DOHH2 (cell line): ENCODE results near the gene DNAJC2.

ENCODE experiments used
- H3F3A ChIP-seq: fragments of 200-600 bp; sonication (generic), shearing (Covaris generic); 2 replicates; pipeline ENCODE4 v1.6.0; 2016; ENCODE audit warnings: antibody characterized with exemption, mild to moderate bottlenecking; ENCODE audit not compliant: control insufficient read depth, insufficient read depth
- H3K27ac ChIP-seq: fragments of 200-600 bp; sonication (generic); 2 replicates; pipeline ENCODE4 v1.5.1; 2014; ENCODE audit warnings: low read depth, mild to moderate bottlenecking, low read length, moderate library complexity
- H3K27me3 ChIP-seq: fragments of 200-600 bp; sonication (generic); 2 replicates; pipeline ENCODE4 v1.6.1; 2014; ENCODE audit warnings: mild to moderate bottlenecking, low read length, mixed read lengths; ENCODE audit not compliant: control insufficient read depth
- H3K36me3 ChIP-seq: fragments of 200-600 bp; sonication (generic); 2 replicates; pipeline ENCODE4 v1.6.1; 2014; ENCODE audit warnings: mild to moderate bottlenecking, low read length, moderate library complexity, mixed read lengths; ENCODE audit not compliant: control insufficient read depth
- H3K4me1 ChIP-seq: fragments of 200-600 bp; sonication (generic); 2 replicates; pipeline ENCODE4 v1.6.1; 2014; ENCODE audit warnings: mild to moderate bottlenecking, low read length, mixed read lengths; ENCODE audit not compliant: control insufficient read depth
- H3K4me2 ChIP-seq: fragments of 200-600 bp; sonication (generic); 2 replicates; pipeline ENCODE4 v1.6.0; 2014; ENCODE audit warnings: mild to moderate bottlenecking, low read length, moderate library complexity
- H3K4me3 ChIP-seq: fragments of 200-600 bp; sonication (generic); 2 replicates; pipeline ENCODE4 v1.5.1; 2014; ENCODE audit warnings: mild to moderate bottlenecking, low read length, mixed read lengths
- H3K79me2 ChIP-seq: fragments of 200-600 bp; sonication (generic); 2 replicates; pipeline ENCODE4 v1.6.1; 2014; ENCODE audit warnings: mild to moderate bottlenecking, low read length, mixed read lengths; ENCODE audit not compliant: control insufficient read depth
- H3K9me2 ChIP-seq: fragments of 200-600 bp; sonication (generic); replicated peaks from 2 replicates; pipeline ENCODE4 v1.6.1; 2014; ENCODE audit warnings: mild to moderate bottlenecking, low read length, mixed read lengths; ENCODE audit not compliant: control insufficient read depth
- H3K9me3 ChIP-seq: fragments of 200-600 bp; sonication (generic); 2 replicates; pipeline ENCODE4 v1.6.1; 2014; ENCODE audit warnings: antibody characterized with exemption, low read length, mixed read lengths; ENCODE audit not compliant: control insufficient read depth, insufficient read depth
- H4K20me1 ChIP-seq: fragments of 200-600 bp; sonication (generic); 2 replicates; pipeline ENCODE4 v1.6.0; 2014; ENCODE audit warnings: low read depth, mild to moderate bottlenecking, antibody characterized with exemption, low read length, moderate library complexity; ENCODE audit not compliant: control insufficient read depth, insufficient read depth
- EZH2phosphoT487 ChIP-seq: fragments of 200-600 bp; sonication (generic); IDR thresholded peaks from 2 replicates; pipeline ENCODE4 v1.6.1; 2017; ENCODE audit warnings: borderline replicate concordance, mild to moderate bottlenecking, antibody characterized with exemption, low read length, moderate library complexity, mixed read lengths
- TF ChIP-seq, protein P1 (sequence below): fragments of 200-600 bp; sonication (generic); IDR thresholded peaks from one replicate; pipeline ENCODE4 v1.5.1; 2014; ENCODE audit warnings: antibody characterized with exemption, mild to moderate bottlenecking, low read depth, low read length; ENCODE audit not compliant: poor library complexity, severe bottlenecking

DNAJC2 gene, protein sequence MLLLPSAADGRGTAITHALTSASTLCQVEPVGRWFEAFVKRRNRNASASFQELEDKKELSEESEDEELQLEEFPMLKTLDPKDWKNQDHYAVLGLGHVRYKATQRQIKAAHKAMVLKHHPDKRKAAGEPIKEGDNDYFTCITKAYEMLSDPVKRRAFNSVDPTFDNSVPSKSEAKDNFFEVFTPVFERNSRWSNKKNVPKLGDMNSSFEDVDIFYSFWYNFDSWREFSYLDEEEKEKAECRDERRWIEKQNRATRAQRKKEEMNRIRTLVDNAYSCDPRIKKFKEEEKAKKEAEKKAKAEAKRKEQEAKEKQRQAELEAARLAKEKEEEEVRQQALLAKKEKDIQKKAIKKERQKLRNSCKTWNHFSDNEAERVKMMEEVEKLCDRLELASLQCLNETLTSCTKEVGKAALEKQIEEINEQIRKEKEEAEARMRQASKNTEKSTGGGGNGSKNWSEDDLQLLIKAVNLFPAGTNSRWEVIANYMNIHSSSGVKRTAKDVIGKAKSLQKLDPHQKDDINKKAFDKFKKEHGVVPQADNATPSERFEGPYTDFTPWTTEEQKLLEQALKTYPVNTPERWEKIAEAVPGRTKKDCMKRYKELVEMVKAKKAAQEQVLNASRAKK

DNA sequence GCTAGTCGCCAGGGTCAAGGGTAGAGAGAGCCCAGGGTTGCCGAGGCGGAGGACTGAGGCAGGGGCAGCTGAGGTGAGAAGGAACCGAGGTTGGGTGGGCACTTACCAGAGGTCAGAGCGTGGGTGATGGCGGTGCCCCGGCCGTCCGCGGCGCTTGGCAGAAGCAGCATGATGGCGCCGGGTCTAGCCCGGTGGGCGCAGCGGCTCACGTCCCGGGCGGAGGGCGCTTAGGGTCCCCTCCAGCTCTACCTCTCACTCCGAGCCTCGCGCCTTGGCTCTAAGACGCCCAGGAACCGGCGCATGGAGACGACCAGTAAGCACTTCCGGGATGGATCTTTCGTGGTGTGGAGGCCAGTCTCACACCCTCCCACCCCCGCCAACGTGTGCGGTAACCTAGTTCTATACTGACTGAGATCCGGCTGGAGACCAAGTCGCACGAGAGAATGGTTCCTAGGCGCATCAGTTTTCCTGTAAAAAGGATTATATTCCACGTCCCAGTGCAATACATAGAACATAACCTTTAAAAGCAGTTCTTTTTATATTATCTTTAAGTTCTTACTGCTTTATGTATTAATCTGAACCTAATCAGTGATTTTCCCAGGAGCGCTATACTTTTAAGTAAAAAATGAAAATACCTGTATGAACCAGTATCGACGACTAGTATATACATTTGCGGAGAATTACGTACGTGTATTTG lies at the start of gene DNAJC2:
Gene DNAJC2, minus strand, starts transcription at position 315 of the 697 bp plus-strand sequence. Its CDS starts 145 bp downstream, at position 170.
- H3K9me3 ChIP-seq: no peaks in the 10 kb centered on the region
- 0 out of 2 replicates have a peak, but pooled peaks cover 4% of the 10 kb centered on the region for H3F3A ChIP-seq
- H3K36me3 ChIP-seq: peaks cover 54% of the 10 kb centered on the region
- peak within 1 kb of the TSS; percentile 88 for H3K4me3 ChIP-seq
- H3K4me2 ChIP-seq: peak within 1 kb of the TSS; percentile 79
- H3K9me2 ChIP-seq: no peaks in the 10 kb centered on the region
- H3K27me3 ChIP-seq: no peaks in the 10 kb centered on the region
- no peak for TF ChIP-seq EZH2phosphoT487
- TF ChIP-seq, protein P1, sequence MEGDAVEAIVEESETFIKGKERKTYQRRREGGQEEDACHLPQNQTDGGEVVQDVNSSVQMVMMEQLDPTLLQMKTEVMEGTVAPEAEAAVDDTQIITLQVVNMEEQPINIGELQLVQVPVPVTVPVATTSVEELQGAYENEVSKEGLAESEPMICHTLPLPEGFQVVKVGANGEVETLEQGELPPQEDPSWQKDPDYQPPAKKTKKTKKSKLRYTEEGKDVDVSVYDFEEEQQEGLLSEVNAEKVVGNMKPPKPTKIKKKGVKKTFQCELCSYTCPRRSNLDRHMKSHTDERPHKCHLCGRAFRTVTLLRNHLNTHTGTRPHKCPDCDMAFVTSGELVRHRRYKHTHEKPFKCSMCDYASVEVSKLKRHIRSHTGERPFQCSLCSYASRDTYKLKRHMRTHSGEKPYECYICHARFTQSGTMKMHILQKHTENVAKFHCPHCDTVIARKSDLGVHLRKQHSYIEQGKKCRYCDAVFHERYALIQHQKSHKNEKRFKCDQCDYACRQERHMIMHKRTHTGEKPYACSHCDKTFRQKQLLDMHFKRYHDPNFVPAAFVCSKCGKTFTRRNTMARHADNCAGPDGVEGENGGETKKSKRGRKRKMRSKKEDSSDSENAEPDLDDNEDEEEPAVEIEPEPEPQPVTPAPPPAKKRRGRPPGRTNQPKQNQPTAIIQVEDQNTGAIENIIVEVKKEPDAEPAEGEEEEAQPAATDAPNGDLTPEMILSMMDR: no peak
- peak within 1 kb of the TSS; percentile 64 for H3K27ac ChIP-seq
- peaks cover 87% of the 10 kb centered on the region for H3K79me2 ChIP-seq
- peaks cover 52% of the 10 kb centered on the region for H3K4me1 ChIP-seq
- H4K20me1 ChIP-seq: 0 out of 2 replicates have a peak, but pooled peaks cover 9% of the 10 kb centered on the region

DNA sequence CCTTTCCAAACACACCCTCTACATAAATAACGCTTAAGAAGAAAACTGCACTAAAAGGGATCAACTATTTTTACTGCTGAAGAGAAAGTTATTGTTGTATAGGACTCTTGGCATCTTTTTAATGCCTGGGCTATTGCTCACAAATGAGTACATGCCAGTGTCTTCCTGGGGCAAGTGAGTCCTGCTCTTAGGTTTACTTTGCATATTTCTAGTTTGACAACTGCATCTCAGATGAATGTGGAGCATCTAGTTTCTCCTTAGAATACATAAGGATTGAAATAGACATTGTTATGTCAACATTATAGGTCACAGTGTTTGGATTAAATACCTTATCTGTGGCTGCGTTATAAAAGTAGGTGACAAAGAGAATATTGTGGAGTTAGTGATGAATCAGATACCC lies 47.4 kb upstream of the DNAJC2 start:
- H3K4me1 ChIP-seq: no peaks in the 10 kb centered on the region

DNA sequence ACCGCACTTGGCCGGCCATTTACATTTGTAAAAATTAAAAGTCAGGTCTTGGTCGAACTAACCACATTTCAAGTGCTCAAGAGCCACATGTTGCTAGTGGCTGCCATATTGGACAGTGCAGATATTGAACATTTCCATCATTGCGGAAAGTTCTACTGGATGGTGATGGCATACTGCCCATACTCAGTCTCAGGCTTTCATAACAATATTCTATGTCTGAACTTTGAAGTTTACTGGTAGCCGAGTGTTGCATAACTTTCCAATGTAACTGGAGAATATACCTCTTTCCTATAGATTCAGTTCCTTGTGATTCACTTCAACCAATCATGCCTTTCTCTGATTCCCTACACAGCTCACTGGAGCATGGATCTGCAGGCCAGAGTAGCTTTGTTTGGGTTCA lies 46.6 kb upstream of the DNAJC2 start:
- TF ChIP-seq, protein P1: no peak
- TF ChIP-seq EZH2phosphoT487: no peak
- H3K79me2 ChIP-seq: no peaks in the 10 kb centered on the region
- no peaks in the 10 kb centered on the region for H3K36me3 ChIP-seq
- H3K4me3 ChIP-seq: no peak overlapping the region
- no peaks in the 10 kb centered on the region for H4K20me1 ChIP-seq
- H3F3A ChIP-seq: no peaks in the 10 kb centered on the region
- H3K27ac ChIP-seq: no peak overlapping the region
- H3K27me3 ChIP-seq: peaks cover 21% of the 10 kb centered on the region
- H3K4me1 ChIP-seq: no peaks in the 10 kb centered on the region
- H3K9me2 ChIP-seq: no peaks in the 10 kb centered on the region
- no peak overlapping the region for H3K4me2 ChIP-seq
- H3K9me3 ChIP-seq: no peaks in the 10 kb centered on the region

More for the DNA sequence above, 47.4 kb upstream of the DNAJC2 start:
- no peak overlapping the region for H3K4me3 ChIP-seq
- no peak overlapping the region for H3K4me2 ChIP-seq
- H4K20me1 ChIP-seq: no peaks in the 10 kb centered on the region
- H3K27ac ChIP-seq: no peak overlapping the region
- peaks cover 21% of the 10 kb centered on the region for H3K27me3 ChIP-seq
- no peaks in the 10 kb centered on the region for H3K9me3 ChIP-seq
- TF ChIP-seq EZH2phosphoT487: no peak
- H3K36me3 ChIP-seq: no peaks in the 10 kb centered on the region
- no peaks in the 10 kb centered on the region for H3F3A ChIP-seq
- no peaks in the 10 kb centered on the region for H3K79me2 ChIP-seq
- H3K9me2 ChIP-seq: no peaks in the 10 kb centered on the region
